ENCODE data around the gene PTPRCAP. TPM values are rescaled to one million over a fixed set of nuclear protein-coding genes. Genes with fewer than 3 reads are reported as not detected.

Gene PTPRCAP
- polyA plus RNA-seq, 1 donor (not counting 4 experiments of a cell fraction or from before 2014, with no cell fraction given) = not detected

DNA sequence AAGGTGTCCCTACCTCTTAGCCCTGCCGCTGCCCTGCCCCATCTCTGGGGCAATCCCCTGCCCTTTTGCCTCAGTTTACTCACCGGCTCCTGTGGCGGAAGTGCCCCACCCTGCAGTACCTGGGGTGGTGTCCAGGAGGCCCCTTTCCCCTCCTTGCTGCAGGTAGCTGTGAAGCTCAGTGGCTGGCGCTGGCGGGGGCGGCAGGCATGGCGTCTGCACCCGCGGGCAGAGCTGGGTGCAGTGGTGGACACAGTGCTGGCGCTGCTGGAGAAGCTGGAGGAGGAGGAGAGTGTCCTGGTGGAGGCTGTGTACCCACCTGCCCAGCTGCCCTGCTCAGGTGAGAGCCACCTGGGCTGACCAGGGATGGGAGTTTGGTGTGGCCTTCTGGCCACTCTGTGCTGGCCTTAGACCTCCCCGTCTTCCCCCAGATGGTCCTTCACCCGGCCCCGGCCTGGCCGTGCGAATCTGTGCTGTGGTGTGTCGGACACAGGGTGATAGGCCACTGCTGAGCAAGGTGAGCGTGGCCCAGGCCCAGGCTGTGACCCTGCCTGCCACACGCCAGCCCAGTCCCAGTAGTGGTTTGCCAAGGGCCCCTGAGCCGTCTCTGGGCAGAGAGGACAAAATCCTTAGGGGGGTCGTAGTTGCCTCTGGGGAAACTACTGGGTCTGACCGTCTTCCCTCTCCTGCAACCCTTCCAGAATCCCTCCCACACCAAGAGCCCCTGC is 18.0 kb downstream of the PTPRCAP start:
- Histone ChIP-seq H3K79me2 (ENCODE audit: control insufficient read depth, insufficient read depth, low read length) (no peaks in the 10 kb centered on the region), H3K36me3 (ENCODE audit: control insufficient read depth in 2 of 2, extremely low read depth in 1 of 2, insufficient read depth in 2 of 2, low read length in 2 of 2) (no peaks in the 10 kb centered on the region), H4K20me1 (ENCODE audit: control insufficient read depth, extremely low read depth, insufficient read depth, low read length) (no peaks in the 10 kb centered on the region), H2AFZ (ENCODE audit: control insufficient read depth, low read length) (no peak overlapping the region), H3K9me1 (ENCODE audit: control insufficient read depth, extremely low read depth, insufficient read depth, low read length) (no peaks in the 10 kb centered on the region), H3K9ac (ENCODE audit: control insufficient read depth, extremely low read depth, insufficient read depth, low read length) (no peak overlapping the region), H3K27ac (ENCODE audit: control insufficient read depth, insufficient read depth, low read length) (no peak overlapping the region), H3K9me3 (ENCODE audit: control insufficient read depth, low read depth, low read length) (no peaks in the 10 kb centered on the region), H3K4me2 (ENCODE audit: control insufficient read depth, extremely low read depth, insufficient read depth, low read depth, low read length) (no peak overlapping the region), H3K4me3 (ENCODE audit: control insufficient read depth in 2 of 3, extremely low read depth in 1 of 3, insufficient read depth in 2 of 3, low read depth in 1 of 3, low read length in 3 of 3) (no peak overlapping the region), H3K4me1 (ENCODE audit: control insufficient read depth, extremely low read depth, insufficient read depth, low read length) (peaks cover 22% of the 10 kb centered on the region), H3K27me3 (ENCODE audit: control insufficient read depth, extremely low read depth, insufficient read depth, low read length) (peaks cover 12% of the 10 kb centered on the region)
- DNase-seq (ENCODE audit: low read depth, low spot score) (no peak), FAIRE-seq (no peak)
- no peak for TF ChIP-seq CTCF (optimal IDR thresholded peaks at IDR 0.05 in 1 of 3, IDR thresholded peaks at IDR 0.05 in 1 of 3, conservative IDR thresholded peaks at IDR 0.05 in 1 of 3; ENCODE audit: extremely low read depth in 1 of 3, insufficient read depth in 2 of 3, low read length in 3 of 3)
- dilution Hi-C loops (cut with MboI; ENCODE audit: extremely low pct_ligation_motif_present, low sequenced_read_pairs) = no loop called here

GRCh38 chr11:67418476-67419281 is 18.8 kb downstream of the PTPRCAP start:
- Histone ChIP-seq H2AFZ (ENCODE audit: control insufficient read depth, low read length) (no peak overlapping the region), H3K27ac (ENCODE audit: control insufficient read depth, insufficient read depth, low read length) (no peak overlapping the region), H3K79me2 (ENCODE audit: control insufficient read depth, insufficient read depth, low read length) (no peaks in the 10 kb centered on the region), H3K4me2 (ENCODE audit: control insufficient read depth, extremely low read depth, insufficient read depth, low read depth, low read length) (no peak overlapping the region), H3K4me1 (ENCODE audit: control insufficient read depth, extremely low read depth, insufficient read depth, low read length) (peaks cover 22% of the 10 kb centered on the region), H3K9ac (ENCODE audit: control insufficient read depth, extremely low read depth, insufficient read depth, low read length) (no peak overlapping the region), H3K27me3 (ENCODE audit: control insufficient read depth, extremely low read depth, insufficient read depth, low read length) (peaks cover 12% of the 10 kb centered on the region), H3K9me1 (ENCODE audit: control insufficient read depth, extremely low read depth, insufficient read depth, low read length) (no peaks in the 10 kb centered on the region), H3K9me3 (ENCODE audit: control insufficient read depth, low read depth, low read length) (no peaks in the 10 kb centered on the region), H3K4me3 (ENCODE audit: control insufficient read depth in 2 of 3, extremely low read depth in 1 of 3, insufficient read depth in 2 of 3, low read depth in 1 of 3, low read length in 3 of 3) (no peak overlapping the region), H3K36me3 (ENCODE audit: control insufficient read depth in 2 of 2, extremely low read depth in 1 of 2, insufficient read depth in 2 of 2, low read length in 2 of 2) (no peaks in the 10 kb centered on the region), H4K20me1 (ENCODE audit: control insufficient read depth, extremely low read depth, insufficient read depth, low read length) (no peaks in the 10 kb centered on the region)
- no peak for FAIRE-seq
- dilution Hi-C loops (cut with MboI; ENCODE audit: extremely low pct_ligation_motif_present, low sequenced_read_pairs) = no loop called here
- DNase-seq (ENCODE audit: low read depth, low spot score) = no peak
- TF ChIP-seq EZH2 (IDR thresholded peaks at IDR 0.05; ENCODE audit: low read length) (no peak), CTCF (optimal IDR thresholded peaks at IDR 0.05 in 1 of 3, IDR thresholded peaks at IDR 0.05 in 1 of 3, conservative IDR thresholded peaks at IDR 0.05 in 1 of 3; ENCODE audit: extremely low read depth in 1 of 3, insufficient read depth in 2 of 3, low read length in 3 of 3) (no peak)

Data from keratinocyte (primary cell).